Vagina (tissue), 2 donors: ENCODE measurements around the gene AGPAT1. TPM values are rescaled to one million over a fixed set of nuclear protein-coding genes. Genes with fewer than 3 reads are reported as not detected.

Experiments used
- DNase-seq, 2 donors: peaks; one replicate each; pipeline ENCODE4 v3.0.0-alpha.2; 2017; ENCODE audit errors: extremely low spot score in 2 of 2
- H3K27ac ChIP-seq: fragments of 200-600 bp; sonication (generic); one replicate; pipeline ENCODE4 v1.5.1; 2019
- H3K27me3 ChIP-seq: fragments of 200-600 bp; sonication (generic); one replicate; pipeline ENCODE4 v1.5.1; 2019
- H3K36me3 ChIP-seq, 2 donors: fragments of 200-600 bp; sonication (generic); one replicate each; pipeline ENCODE4 v1.5.1; 2017 to 2019
- H3K4me1 ChIP-seq: fragments of 200-600 bp; sonication (generic); one replicate; pipeline ENCODE4 v1.5.1; 2019
- H3K4me3 ChIP-seq, 2 donors: fragments of 200-600 bp; sonication (generic); 1 replicate in 1 of 2; 2 replicates in 1 of 2; pipeline ENCODE4 v1.5.1; 2016 to 2019
- H3K9me3 ChIP-seq: fragments of 200-600 bp; sonication (generic); one replicate; pipeline ENCODE4 v1.5.1; 2019
- CTCF ChIP-seq, 3 experiments: fragments of 450-650 bp in 2 of 3; fragments of 200-600 bp in 1 of 3; sonication (generic) in 1 of 3; IDR thresholded peaks; one replicate each; pipeline ENCODE4 v1.5.1; 2017 to 2019; ENCODE audit warnings: antibody characterized with exemption in 3 of 3, mild to moderate bottlenecking in 2 of 3, moderate library complexity in 2 of 3
- POLR2A ChIP-seq, 2 donors: fragments of 450-650 bp; IDR thresholded peaks; one replicate each; pipeline ENCODE4 v1.6.1; 2017; ENCODE audit warnings: antibody characterized with exemption in 2 of 2, mild to moderate bottlenecking in 2 of 2, moderate library complexity in 2 of 2
- POLR2AphosphoS5 ChIP-seq, 2 donors: sonication (generic); formaldehyde crosslinking; IDR thresholded peaks; one replicate each; pipeline ENCODE4 v1.9.0; 2017; ENCODE audit warnings: antibody characterized with exemption in 2 of 2, mild to moderate bottlenecking in 2 of 2, low read depth in 1 of 2; ENCODE audit not compliant: insufficient read depth in 1 of 2
- intact Hi-C: fragments of 100-400 bp; cut with DNase I; formaldehyde crosslinking; loops from one replicate; pipeline ENCODE4 v1.15.1; 2023
- total RNA-seq: library from RNA; depleted of rRNA; stranded (reverse); fragments of >200 nt; gene quantifications from one replicate; pipeline ENCODE4 v1.2.3, GENCODE V29; 2016

AGPAT1 gene
- total RNA-seq, 1 donor from 2014 or later, result 35.1 TPM

GRCh38 chr6:32168350-32168749 lies 7.5 kb downstream of the AGPAT1 start:
- H3K36me3 ChIP-seq, result peaks cover 0 to 52% of the 10 kb centered on the region in 2 donors
- no peaks in the 10 kb centered on the region for H3K9me3 ChIP-seq

GRCh38 chr6:32167761-32168262 lies 8.1 kb downstream of the AGPAT1 start:
- H3K27ac ChIP-seq, result no peak overlapping the region
- no peak for DNase-seq
- TF ChIP-seq POLR2A (IDR thresholded peaks at IDR 0.05) (no peak), CTCF (IDR thresholded peaks at IDR 0.05) (no peak), POLR2AphosphoS5 (IDR thresholded peaks at IDR 0.05; ENCODE audit: insufficient read depth in 1 of 2, low read depth in 1 of 2) (no peak)
- intact Hi-C loops, result no loop called here
- H3K36me3 ChIP-seq, result peaks cover 0 to 58% of the 10 kb centered on the region in 2 donors
- H3K4me1 ChIP-seq, result no peaks in the 10 kb centered on the region
- H3K4me3 ChIP-seq, result no peak overlapping the region
- H3K9me3 ChIP-seq, result no peaks in the 10 kb centered on the region
- H3K27me3 ChIP-seq, result no peaks in the 10 kb centered on the region

More at GRCh38 chr6:32168350-32168749, 7.5 kb downstream of the AGPAT1 start:
- intact Hi-C loops, result no loop called here
- no peaks in the 10 kb centered on the region for H3K4me1 ChIP-seq
- H3K27me3 ChIP-seq, result no peaks in the 10 kb centered on the region
- H3K4me3 ChIP-seq, result no peak overlapping the region
- no peak overlapping the region for H3K27ac ChIP-seq
- TF ChIP-seq POLR2A (IDR thresholded peaks at IDR 0.05), result no peak
- no peak for TF ChIP-seq POLR2AphosphoS5 (IDR thresholded peaks at IDR 0.05; ENCODE audit: insufficient read depth in 1 of 2, low read depth in 1 of 2)
- TF ChIP-seq CTCF (IDR thresholded peaks at IDR 0.05), result no peak
- no peak for DNase-seq

- Histone ChIP-seq H3K4me3 (no peak overlapping the region), H3K27ac (no peak overlapping the region), H3K36me3 (peaks cover 0 to 61% of the 10 kb centered on the region in 2 donors), H3K27me3 (no peaks in the 10 kb centered on the region), H3K4me1 (no peaks in the 10 kb centered on the region), H3K9me3 (no peaks in the 10 kb centered on the region)
- intact Hi-C loops, result no loop called here
- TF ChIP-seq POLR2A (IDR thresholded peaks at IDR 0.05), result no peak
- no peak for TF ChIP-seq CTCF (IDR thresholded peaks at IDR 0.05)
- no peak for TF ChIP-seq POLR2AphosphoS5 (IDR thresholded peaks at IDR 0.05; ENCODE audit: insufficient read depth in 1 of 2, low read depth in 1 of 2)
- DNase-seq, result no peak
Measured at GRCh38 chr6:32167154-32167760, 8.6 kb downstream of the AGPAT1 start.

GRCh38 chr6:32166411-32167061 lies 9.3 kb downstream of the AGPAT1 start:
- Histone ChIP-seq H3K4me3 (no peak overlapping the region), H3K9me3 (no peaks in the 10 kb centered on the region), H3K36me3 (peaks cover 0 to 61% of the 10 kb centered on the region in 2 donors), H3K4me1 (no peaks in the 10 kb centered on the region), H3K27me3 (no peaks in the 10 kb centered on the region), H3K27ac (no peak overlapping the region)
- intact Hi-C loops, result no loop called here
- no peak for TF ChIP-seq CTCF (IDR thresholded peaks at IDR 0.05)
- no peak for TF ChIP-seq POLR2A (IDR thresholded peaks at IDR 0.05)
- TF ChIP-seq POLR2AphosphoS5 (IDR thresholded peaks at IDR 0.05; ENCODE audit: insufficient read depth in 1 of 2, low read depth in 1 of 2), result no peak
- DNase-seq, result no peak

GRCh38 chr6:32164295-32164694 lies 11.6 kb downstream of the AGPAT1 start, which contains the start of gene EGFL8:
TSS of gene EGFL8 (plus strand) at chr6:32164595. CDS start at chr6:32166166, 1,571 bp downstream.
- peaks cover 0 to 52% of the 10 kb centered on the region in 2 donors for H3K36me3 ChIP-seq
- H3K4me3 ChIP-seq, result no peak within 1 kb of the TSS
- no peaks in the 10 kb centered on the region for H3K27me3 ChIP-seq
- TF ChIP-seq CTCF (IDR thresholded peaks at IDR 0.05), result no peak
- TF ChIP-seq POLR2AphosphoS5 (IDR thresholded peaks at IDR 0.05; ENCODE audit: insufficient read depth in 1 of 2, low read depth in 1 of 2), result no peak
- no peak for TF ChIP-seq POLR2A (IDR thresholded peaks at IDR 0.05)
- H3K9me3 ChIP-seq, result no peaks in the 10 kb centered on the region
- no peak for DNase-seq
- intact Hi-C loops, result no loop called here
- peak within 1 kb of the TSS; percentile 39 for H3K27ac ChIP-seq
- H3K4me1 ChIP-seq, result no peaks in the 10 kb centered on the region
